SK-N-MC (cell line): ENCODE data around the gene MAGEF1.

Source experiments
- EZH2 ChIP-seq: fragments of 200-600 bp; sonication (generic); IDR thresholded peaks from one replicate; pipeline ENCODE4 v1.6.1; 2017; ENCODE audit warnings: antibody characterized with exemption
- FOXP2 ChIP-seq: optimal IDR thresholded peaks from 2 replicates; pipeline ENCODE3; 2011; ENCODE audit warnings: mild to moderate bottlenecking, moderate library complexity; ENCODE audit not compliant: insufficient read depth; ENCODE audit errors: extremely low read length, control extremely low read depth
- POLR2AphosphoS5 ChIP-seq: IDR thresholded peaks from 2 replicates; pipeline ENCODE4 v1.6.1; 2012; ENCODE audit warnings: mild to moderate bottlenecking, low read depth, low read length, borderline replicate concordance

GRCh38 chr3:184733971-184734608 is 22.2 kb upstream of the MAGEF1 start:
- no peak for TF ChIP-seq EZH2
- TF ChIP-seq POLR2AphosphoS5 = no peak
- TF ChIP-seq FOXP2 = no peak
